ENCODE data around the gene NCOA1.
"Not testable (repeated sequence)": the region's sequence is repeated elsewhere in the genome, so short reads cannot be mapped to it uniquely, and the experiment has no call there.

The NCOA1 gene

GRCh38 chr2:24477229-24477628, 13.8 kb upstream of the NCOA1 start:
- DNase-seq (ENCODE audit: low spot score) = no peak
- no peak for TF ChIP-seq CTCF (IDR thresholded peaks at IDR 0.05; ENCODE audit: borderline replicate concordance, control extremely low read depth, extremely low read depth, insufficient read depth, missing control alignments)
- in situ Hi-C loops (cut with MboI; ENCODE audit: low sequenced_read_pairs, unreplicated experiment) = no loop called here

DNA sequence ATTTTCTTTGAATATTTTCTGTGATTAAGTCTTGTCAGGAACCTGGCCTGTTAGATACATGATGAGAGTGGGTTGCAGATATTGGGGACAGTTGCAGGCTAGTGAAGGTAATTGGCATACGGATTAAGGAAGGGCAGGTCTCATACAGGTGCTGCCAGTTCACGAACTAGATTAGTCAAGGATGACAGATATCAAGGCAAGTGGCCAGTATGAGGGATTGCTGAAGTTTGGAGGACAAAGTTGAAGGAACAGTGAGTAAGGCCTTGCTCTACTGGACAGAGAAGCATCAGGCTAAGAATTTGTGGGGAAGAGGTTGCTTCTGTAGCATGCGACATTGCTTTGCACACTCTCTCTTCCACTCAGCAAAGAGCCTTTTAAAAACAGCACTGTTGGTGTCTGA, 12.8 kb upstream of the NCOA1 start:
- in situ Hi-C loops (cut with MboI; ENCODE audit: low sequenced_read_pairs, unreplicated experiment) = no loop called here
- TF ChIP-seq CTCF (IDR thresholded peaks at IDR 0.05; ENCODE audit: borderline replicate concordance, control extremely low read depth, extremely low read depth, insufficient read depth, missing control alignments) = no peak
- no peak for DNase-seq (ENCODE audit: low spot score)

DNA sequence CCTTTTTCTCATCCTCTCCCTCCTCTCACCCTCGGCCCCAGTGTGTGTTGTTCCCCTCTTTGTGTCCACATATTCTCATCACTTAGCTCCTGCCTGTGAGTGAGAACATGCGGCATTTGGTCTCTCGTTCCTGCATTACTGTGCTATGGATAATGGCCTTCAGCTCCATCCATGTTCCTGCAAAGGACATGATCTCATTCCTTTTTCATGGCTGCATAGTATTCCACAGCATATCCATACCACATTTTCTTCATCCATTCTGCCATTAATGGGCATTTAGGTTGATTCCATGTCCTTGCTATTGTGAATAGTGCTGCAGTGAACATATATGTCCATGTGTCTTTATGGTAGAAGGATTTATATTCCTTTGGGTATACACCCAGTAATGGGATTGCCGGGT, 10.8 kb upstream of the NCOA1 start:
- no peak for DNase-seq (ENCODE audit: low spot score)

GRCh38 chr2:24482251-24482971, 8.6 kb upstream of the NCOA1 start:
- in situ Hi-C loops (cut with MboI; ENCODE audit: low sequenced_read_pairs, unreplicated experiment) = no loop called here
- no peak for TF ChIP-seq CTCF (IDR thresholded peaks at IDR 0.05; ENCODE audit: borderline replicate concordance, control extremely low read depth, extremely low read depth, insufficient read depth, missing control alignments)
- DNase-seq (ENCODE audit: low spot score) = no peak

More for the DNA sequence above, 10.8 kb upstream of the NCOA1 start:
- in situ Hi-C loops (cut with MboI; ENCODE audit: low sequenced_read_pairs, unreplicated experiment) = no loop called here
- TF ChIP-seq CTCF (IDR thresholded peaks at IDR 0.05; ENCODE audit: borderline replicate concordance, control extremely low read depth, extremely low read depth, insufficient read depth, missing control alignments) = no peak

- no peak for DNase-seq (ENCODE audit: low spot score)
- in situ Hi-C loops (cut with MboI; ENCODE audit: low sequenced_read_pairs, unreplicated experiment) = no loop called here
- no peak for TF ChIP-seq CTCF (IDR thresholded peaks at IDR 0.05; ENCODE audit: borderline replicate concordance, control extremely low read depth, extremely low read depth, insufficient read depth, missing control alignments)
Measured at GRCh38 chr2:24482972-24483300, 8.1 kb upstream of the NCOA1 start.

GRCh38 chr2:24484677-24485076, 6.4 kb upstream of the NCOA1 start:
- in situ Hi-C loops (cut with MboI; ENCODE audit: low sequenced_read_pairs, unreplicated experiment); DNase-seq (ENCODE audit: low spot score): not testable (repeated sequence)

- TF ChIP-seq CTCF (IDR thresholded peaks at IDR 0.05; ENCODE audit: borderline replicate concordance, control extremely low read depth, extremely low read depth, insufficient read depth, missing control alignments) = no peak
- DNase-seq (ENCODE audit: low spot score) = no peak
- in situ Hi-C loops (cut with MboI; ENCODE audit: low sequenced_read_pairs, unreplicated experiment) = no loop called here
Measured at GRCh38 chr2:24485197-24485596, 5.9 kb upstream of the NCOA1 start.

All from GM13976 (cell line).